ENCODE results near the gene BTBD8.

The BTBD8 gene

GRCh38 chr1:92201973-92202372, 121.8 kb downstream of the BTBD8 start:
- no peak for DNase-seq

GRCh38 chr1:92203105-92203504, 123.0 kb downstream of the BTBD8 start:
- no peak for DNase-seq

GRCh38 chr1:92210701-92211100, 130.6 kb downstream of the BTBD8 start:
- no peak for DNase-seq

- no peak for DNase-seq
Observed at GRCh38 chr1:92211166-92211565, 131.0 kb downstream of the BTBD8 start.

GRCh38 chr1:92217721-92218120, 137.6 kb downstream of the BTBD8 start, which contains the start of gene C1orf146:
TSS of gene C1orf146 (plus strand) at chr1:92217915. CDS start at chr1:92231421, 13,506 bp downstream.
- DNase-seq: no peak

GRCh38 chr1:92218559-92218958, 138.4 kb downstream of the BTBD8 start:
- no peak for DNase-seq

GRCh38 chr1:92219028-92219427, 138.9 kb downstream of the BTBD8 start:
- no peak for DNase-seq

GRCh38 chr1:92228401-92228800, 148.3 kb downstream of the BTBD8 start:
- DNase-seq: no peak

- DNase-seq: no peak
Observed at GRCh38 chr1:92230736-92231135, 150.6 kb downstream of the BTBD8 start.

Measured in activated gamma-delta T cell treated with Interleukin-2 at 50 U/mL for 16 hours (primary cell).